ENCODE data around the gene PLXNA4.

GRCh38 chr7:132397070-132397469 is 179.2 kb downstream of the PLXNA4 start:
- TF ChIP-seq CBFA2T2 (conservative IDR thresholded peaks at IDR 0.05) (no peak), STAT5B (CRISPR knock-in tag; IDR thresholded peaks at IDR 0.05) (no peak), JUND (IDR thresholded peaks at IDR 0.05; ENCODE audit: borderline replicate concordance, low read depth, low read length) (no peak), JUND (tag; IDR thresholded peaks at IDR 0.05; ENCODE audit: borderline replicate concordance, low read depth, low read length) (no peak), ZNF384 (IDR thresholded peaks at IDR 0.05; ENCODE audit: low read depth, low read length) (no peak), ILF3 (IDR thresholded peaks at IDR 0.05; ENCODE audit: borderline replicate concordance) (no peak), GTF2E2 (tag; IDR thresholded peaks at IDR 0.05) (no peak), POLR2A (conservative IDR thresholded peaks at IDR 0.05) (no peak)
- TF ChIP-seq, protein P1, sequence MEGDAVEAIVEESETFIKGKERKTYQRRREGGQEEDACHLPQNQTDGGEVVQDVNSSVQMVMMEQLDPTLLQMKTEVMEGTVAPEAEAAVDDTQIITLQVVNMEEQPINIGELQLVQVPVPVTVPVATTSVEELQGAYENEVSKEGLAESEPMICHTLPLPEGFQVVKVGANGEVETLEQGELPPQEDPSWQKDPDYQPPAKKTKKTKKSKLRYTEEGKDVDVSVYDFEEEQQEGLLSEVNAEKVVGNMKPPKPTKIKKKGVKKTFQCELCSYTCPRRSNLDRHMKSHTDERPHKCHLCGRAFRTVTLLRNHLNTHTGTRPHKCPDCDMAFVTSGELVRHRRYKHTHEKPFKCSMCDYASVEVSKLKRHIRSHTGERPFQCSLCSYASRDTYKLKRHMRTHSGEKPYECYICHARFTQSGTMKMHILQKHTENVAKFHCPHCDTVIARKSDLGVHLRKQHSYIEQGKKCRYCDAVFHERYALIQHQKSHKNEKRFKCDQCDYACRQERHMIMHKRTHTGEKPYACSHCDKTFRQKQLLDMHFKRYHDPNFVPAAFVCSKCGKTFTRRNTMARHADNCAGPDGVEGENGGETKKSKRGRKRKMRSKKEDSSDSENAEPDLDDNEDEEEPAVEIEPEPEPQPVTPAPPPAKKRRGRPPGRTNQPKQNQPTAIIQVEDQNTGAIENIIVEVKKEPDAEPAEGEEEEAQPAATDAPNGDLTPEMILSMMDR (IDR thresholded peaks at IDR 0.05 in 2 of 3, conservative IDR thresholded peaks at IDR 0.05 in 1 of 3; ENCODE audit: insufficient read depth in 2 of 3, low read depth in 1 of 3, low read length in 3 of 3): no peak
